ENCODE results near the gene TAF13. TPM values are rescaled to one million over a fixed set of nuclear protein-coding genes. Genes with fewer than 3 reads are reported as not detected.
A peak's percentile ranks its signal among the peaks of the same experiment; 100 is the strongest.

Gene TAF13
- total and polyA plus RNA-seq, 9 of the 15 experiments (the other 6 are each of a cell fraction or from before 2014, with no cell fraction given), result 14.9 to 77.2 (median 38.7) TPM

DNA sequence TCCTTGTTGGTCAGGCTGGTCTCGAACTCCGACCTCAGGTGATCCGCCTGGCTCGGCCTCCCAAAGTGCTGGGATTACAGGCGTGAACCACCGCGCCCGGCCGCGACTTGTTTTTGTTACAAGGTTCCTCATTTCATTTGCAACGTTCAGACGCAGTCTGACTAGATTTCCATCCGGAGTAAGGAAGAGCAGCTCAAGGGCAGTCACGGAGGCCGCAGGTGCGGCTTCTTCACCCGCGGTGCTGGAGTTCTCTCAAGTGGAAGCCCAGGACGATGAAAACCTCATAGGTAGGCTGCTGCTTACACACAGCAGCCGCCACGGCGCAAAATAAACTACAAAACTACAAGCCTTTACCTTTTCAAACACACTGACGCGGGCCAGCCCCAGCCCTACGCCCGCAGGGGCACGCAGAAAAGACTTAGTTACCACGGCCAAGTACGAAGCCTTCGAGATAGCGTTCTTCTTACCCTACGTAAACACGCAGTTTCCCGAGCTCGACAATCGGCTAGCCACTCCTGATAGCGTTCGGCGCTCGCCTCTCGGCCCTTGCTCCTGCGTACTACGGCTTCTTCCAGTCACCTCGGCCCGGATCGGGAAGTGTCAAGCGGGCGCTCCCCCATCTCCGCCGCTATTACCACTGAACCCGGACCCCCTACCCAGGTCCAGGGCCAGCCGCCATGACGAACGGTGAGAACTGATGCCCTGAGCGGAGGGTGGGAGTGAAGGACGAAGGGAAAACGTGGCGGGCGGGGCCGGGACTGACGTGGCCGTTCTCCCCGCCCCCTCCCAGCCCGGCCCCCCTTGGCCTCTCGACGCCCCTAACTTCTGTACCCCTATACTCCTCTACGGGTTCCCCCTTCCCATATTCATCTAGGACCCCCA lies 14.6 kb upstream of the TAF13 start, which contains the start of gene TMEM167B (continued):
- TF ChIP-seq ZNF282 (CRISPR knock-in tag; IDR thresholded peaks at IDR 0.05) (no peak), ZNF311 (CRISPR knock-in tag; IDR thresholded peaks at IDR 0.05) (no peak), ZSCAN32 (CRISPR knock-in tag; IDR thresholded peaks at IDR 0.05) (no peak; the same call in 1 of the 2 replicates), ZKSCAN1 (IDR thresholded peaks at IDR 0.05; ENCODE audit: low read depth, low read length) (0 out of 2 replicates have a peak, but pooled peaks have one; percentile 44), LCOR (CRISPR knock-in tag; IDR thresholded peaks at IDR 0.05) (peak; percentile 98), POLR2A (conservative IDR thresholded peaks at IDR 0.05) (peak; percentile 91), RBM34 (IDR thresholded peaks at IDR 0.05; ENCODE audit: borderline replicate concordance, insufficient read depth, low read length) (no peak), XRCC3 (IDR thresholded peaks at IDR 0.05) (no peak), ASH1L (IDR thresholded peaks at IDR 0.05; ENCODE audit: borderline replicate concordance, low read depth, partially characterized antibody) (no peak), NCOA4 (IDR thresholded peaks at IDR 0.05; ENCODE audit: partially characterized antibody) (peak; percentile 100), EHMT2 (IDR thresholded peaks at IDR 0.05) (no peak), PYGO2 (tag; IDR thresholded peaks at IDR 0.05) (no peak), TBP (optimal IDR thresholded peaks at IDR 0.05; ENCODE audit: low read depth, low read length) (peak; percentile 92), ZNF551 (CRISPR knock-in tag; IDR thresholded peaks at IDR 0.05) (no peak), SIN3B (IDR thresholded peaks at IDR 0.05; ENCODE audit: low read depth) (peak; percentile 81), JUNB (CRISPR knock-in tag; conservative IDR thresholded peaks at IDR 0.05) (no peak), ZNF77 (CRISPR knock-in tag; IDR thresholded peaks at IDR 0.05) (no peak), SMARCB1 (IDR thresholded peaks at IDR 0.05; ENCODE audit: insufficient read length, low read depth) (no peak), MTF1 (CRISPR knock-in tag; IDR thresholded peaks at IDR 0.05; ENCODE audit: borderline replicate concordance) (no peak), NFIX (CRISPR knock-in tag; IDR thresholded peaks at IDR 0.05; ENCODE audit: low read depth) (no peak), SNRNP70 (optimal IDR thresholded peaks at IDR 0.05; ENCODE audit: low read depth, low read length) (no peak)
- TF ChIP-seq, protein P1, sequence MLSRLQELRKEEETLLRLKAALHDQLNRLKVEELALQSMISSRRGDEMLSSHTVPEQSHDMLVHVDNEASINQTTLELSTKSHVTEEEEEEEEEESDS (CRISPR knock-in tag; IDR thresholded peaks at IDR 0.05), result no peak
- TF ChIP-seq, protein P2, sequence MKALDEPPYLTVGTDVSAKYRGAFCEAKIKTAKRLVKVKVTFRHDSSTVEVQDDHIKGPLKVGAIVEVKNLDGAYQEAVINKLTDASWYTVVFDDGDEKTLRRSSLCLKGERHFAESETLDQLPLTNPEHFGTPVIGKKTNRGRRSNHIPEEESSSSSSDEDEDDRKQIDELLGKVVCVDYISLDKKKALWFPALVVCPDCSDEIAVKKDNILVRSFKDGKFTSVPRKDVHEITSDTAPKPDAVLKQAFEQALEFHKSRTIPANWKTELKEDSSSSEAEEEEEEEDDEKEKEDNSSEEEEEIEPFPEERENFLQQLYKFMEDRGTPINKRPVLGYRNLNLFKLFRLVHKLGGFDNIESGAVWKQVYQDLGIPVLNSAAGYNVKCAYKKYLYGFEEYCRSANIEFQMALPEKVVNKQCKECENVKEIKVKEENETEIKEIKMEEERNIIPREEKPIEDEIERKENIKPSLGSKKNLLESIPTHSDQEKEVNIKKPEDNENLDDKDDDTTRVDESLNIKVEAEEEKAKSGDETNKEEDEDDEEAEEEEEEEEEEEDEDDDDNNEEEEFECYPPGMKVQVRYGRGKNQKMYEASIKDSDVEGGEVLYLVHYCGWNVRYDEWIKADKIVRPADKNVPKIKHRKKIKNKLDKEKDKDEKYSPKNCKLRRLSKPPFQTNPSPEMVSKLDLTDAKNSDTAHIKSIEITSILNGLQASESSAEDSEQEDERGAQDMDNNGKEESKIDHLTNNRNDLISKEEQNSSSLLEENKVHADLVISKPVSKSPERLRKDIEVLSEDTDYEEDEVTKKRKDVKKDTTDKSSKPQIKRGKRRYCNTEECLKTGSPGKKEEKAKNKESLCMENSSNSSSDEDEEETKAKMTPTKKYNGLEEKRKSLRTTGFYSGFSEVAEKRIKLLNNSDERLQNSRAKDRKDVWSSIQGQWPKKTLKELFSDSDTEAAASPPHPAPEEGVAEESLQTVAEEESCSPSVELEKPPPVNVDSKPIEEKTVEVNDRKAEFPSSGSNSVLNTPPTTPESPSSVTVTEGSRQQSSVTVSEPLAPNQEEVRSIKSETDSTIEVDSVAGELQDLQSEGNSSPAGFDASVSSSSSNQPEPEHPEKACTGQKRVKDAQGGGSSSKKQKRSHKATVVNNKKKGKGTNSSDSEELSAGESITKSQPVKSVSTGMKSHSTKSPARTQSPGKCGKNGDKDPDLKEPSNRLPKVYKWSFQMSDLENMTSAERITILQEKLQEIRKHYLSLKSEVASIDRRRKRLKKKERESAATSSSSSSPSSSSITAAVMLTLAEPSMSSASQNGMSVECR (CRISPR knock-in tag; IDR thresholded peaks at IDR 0.05), result peak; percentile 98
- TF ChIP-seq, protein P3, sequence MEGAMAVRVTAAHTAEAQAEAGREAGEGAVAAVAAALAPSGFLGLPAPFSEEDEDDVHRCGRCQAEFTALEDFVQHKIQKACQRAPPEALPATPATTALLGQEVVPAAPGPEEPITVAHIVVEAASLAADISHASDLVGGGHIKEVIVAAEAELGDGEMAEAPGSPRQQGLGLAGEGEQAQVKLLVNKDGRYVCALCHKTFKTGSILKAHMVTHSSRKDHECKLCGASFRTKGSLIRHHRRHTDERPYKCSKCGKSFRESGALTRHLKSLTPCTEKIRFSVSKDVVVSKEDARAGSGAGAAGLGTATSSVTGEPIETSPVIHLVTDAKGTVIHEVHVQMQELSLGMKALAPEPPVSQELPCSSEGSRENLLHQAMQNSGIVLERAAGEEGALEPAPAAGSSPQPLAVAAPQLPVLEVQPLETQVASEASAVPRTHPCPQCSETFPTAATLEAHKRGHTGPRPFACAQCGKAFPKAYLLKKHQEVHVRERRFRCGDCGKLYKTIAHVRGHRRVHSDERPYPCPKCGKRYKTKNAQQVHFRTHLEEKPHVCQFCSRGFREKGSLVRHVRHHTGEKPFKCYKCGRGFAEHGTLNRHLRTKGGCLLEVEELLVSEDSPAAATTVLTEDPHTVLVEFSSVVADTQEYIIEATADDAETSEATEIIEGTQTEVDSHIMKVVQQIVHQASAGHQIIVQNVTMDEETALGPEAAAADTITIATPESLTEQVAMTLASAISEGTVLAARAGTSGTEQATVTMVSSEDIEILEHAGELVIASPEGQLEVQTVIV (CRISPR knock-in tag; IDR thresholded peaks at IDR 0.05; ENCODE audit: borderline replicate concordance), result no peak
